WI38 (cell line): Measurements from ENCODE around the gene RGSL1.

Experiments
- H3K4me3 ChIP-seq: 2 replicates; pipeline ENCODE4 v1.5.1; 2011; ENCODE audit warnings: low read depth, mild to moderate bottlenecking, control low read depth, low read length
- TF ChIP-seq, protein P1 (sequence below): IDR thresholded peaks from 2 replicates; pipeline ENCODE4 v1.5.1; 2012; ENCODE audit warnings: low read depth, mild to moderate bottlenecking, control low read depth, low read length

RGSL1 gene

DNA sequence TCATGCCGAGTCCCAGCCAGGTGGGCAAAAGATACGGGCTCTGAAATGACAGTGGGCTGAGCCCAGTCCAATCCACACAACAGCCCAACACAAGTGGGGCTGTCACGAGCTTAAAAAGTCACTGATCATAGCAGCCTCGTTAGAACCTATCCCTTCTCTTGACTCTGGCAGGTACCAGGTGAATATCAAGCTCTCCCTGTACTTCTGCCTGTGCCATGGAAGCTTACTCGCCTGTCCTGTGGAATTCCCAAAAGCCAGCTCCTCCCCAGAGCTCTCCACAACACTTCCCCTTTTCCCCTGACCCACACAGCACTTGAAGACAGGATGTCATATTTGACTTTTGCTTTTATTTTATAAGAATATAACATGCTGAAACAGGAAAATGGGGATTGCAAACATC is 148.3 kb downstream of the RGSL1 start:
- TF ChIP-seq, protein P1, sequence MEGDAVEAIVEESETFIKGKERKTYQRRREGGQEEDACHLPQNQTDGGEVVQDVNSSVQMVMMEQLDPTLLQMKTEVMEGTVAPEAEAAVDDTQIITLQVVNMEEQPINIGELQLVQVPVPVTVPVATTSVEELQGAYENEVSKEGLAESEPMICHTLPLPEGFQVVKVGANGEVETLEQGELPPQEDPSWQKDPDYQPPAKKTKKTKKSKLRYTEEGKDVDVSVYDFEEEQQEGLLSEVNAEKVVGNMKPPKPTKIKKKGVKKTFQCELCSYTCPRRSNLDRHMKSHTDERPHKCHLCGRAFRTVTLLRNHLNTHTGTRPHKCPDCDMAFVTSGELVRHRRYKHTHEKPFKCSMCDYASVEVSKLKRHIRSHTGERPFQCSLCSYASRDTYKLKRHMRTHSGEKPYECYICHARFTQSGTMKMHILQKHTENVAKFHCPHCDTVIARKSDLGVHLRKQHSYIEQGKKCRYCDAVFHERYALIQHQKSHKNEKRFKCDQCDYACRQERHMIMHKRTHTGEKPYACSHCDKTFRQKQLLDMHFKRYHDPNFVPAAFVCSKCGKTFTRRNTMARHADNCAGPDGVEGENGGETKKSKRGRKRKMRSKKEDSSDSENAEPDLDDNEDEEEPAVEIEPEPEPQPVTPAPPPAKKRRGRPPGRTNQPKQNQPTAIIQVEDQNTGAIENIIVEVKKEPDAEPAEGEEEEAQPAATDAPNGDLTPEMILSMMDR, result no peak
- H3K4me3 ChIP-seq, result no peak overlapping the region

DNA sequence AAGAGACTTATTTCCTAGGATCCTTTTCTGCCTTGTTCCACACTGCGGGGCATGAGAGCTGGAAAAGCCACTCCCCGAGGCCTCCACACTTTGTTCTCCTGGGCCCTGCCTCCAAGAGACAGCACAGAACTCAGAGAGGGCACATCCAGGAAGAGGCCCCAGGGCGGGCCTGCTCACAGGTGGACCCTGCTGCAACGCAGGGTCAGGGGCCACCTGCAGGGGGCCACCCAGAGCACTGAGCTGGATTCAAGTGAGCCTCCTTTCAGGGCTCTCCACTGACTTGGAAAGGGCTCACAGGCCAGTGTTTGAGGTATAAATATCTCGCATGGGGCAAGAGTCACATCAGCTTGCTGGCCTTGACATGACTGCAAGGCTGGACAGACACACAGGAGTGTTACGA is 149.4 kb downstream of the RGSL1 start:
- no peak overlapping the region for H3K4me3 ChIP-seq
- TF ChIP-seq, protein P1, result peak; percentile 37; the same call in 1 of the 2 replicates

DNA sequence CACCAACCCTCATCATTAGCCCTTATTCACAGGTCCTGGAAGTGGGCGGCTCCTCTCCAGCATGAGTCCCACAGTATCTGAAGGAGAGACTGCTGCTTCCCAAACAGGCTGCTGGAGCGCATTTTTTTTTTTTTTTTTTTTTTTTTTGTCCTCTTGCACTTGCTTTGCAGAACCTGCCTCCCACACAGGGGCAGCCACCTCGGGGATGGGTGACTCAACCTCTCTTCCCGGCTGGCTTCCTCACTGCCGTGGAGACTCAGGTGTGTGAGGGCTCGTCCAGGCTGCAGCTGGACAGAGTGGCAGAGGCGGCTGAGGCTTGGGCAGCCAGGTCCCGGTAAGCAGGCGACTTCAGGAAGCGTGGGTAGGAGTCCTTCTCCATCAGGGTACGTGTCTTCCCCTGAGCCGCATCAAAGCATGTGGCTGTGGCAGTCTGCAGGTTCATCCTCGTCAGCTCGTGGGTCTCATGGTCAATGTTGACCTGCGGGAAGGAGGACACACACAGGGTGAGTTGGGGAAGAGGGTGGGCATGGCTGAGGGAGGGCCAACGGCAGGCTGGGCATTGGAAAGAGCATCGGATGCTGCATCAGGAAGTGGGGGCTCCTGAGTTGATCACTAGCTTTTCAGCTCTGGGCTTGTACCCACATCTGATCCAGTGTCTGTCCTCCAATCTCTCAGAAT is 150.2 kb downstream of the RGSL1 start:
- TF ChIP-seq, protein P1, result no peak

DNA sequence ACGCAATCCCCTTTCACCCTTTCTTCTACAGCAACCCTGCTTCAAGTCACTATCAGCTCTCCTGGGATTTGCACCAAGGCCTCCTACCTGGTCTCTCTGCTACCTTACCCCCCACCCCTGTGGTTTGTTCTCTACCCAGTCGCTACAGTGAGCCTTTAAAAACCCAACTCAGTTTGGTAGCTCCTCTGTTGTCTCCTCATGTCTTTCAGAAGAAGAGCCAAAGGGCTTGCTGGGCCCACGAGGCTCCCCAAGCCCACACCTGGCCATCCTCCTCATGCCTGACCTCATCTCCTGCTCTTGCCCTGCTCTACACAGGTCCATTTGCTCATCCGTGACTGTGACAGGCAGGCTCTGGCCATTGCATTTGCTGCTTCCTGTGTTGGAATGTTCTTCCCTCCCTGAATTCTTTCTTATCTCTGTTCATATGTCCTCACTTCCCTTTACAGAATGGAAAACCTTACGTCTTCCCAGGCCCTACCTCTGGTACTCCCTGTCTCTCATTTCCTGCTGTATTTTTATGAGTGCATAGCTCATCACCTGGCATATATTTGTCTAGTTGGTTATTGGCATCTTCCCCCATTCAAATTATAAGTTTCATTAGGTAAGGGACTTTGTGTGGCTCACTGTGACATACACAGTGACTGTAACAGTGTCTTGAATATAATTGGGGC is 150.9 kb downstream of the RGSL1 start:
- TF ChIP-seq, protein P1, result no peak
- no peak overlapping the region for H3K4me3 ChIP-seq

More for the DNA sequence above, 150.2 kb downstream of the RGSL1 start:
- H3K4me3 ChIP-seq, result no peak overlapping the region

DNA sequence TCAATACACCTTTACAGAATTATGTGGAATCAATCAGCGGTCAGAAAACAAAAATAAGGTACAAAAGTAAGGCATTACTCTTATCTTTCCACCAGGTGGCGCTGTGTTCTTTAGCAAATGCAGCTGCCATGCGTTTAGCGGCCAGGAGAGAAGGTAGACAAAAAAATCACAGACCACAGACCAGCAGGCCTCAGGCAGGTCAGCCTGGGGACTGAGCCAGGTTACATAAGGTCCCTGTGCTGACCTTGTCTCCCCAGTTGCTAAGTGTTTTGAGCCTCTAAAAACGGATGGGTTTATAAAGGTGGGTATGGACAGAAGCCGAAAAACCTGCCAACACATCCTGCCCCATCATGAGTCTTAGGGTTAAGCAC is 151.5 kb downstream of the RGSL1 start:
- TF ChIP-seq, protein P1, result peak; percentile 62
- no peak overlapping the region for H3K4me3 ChIP-seq

DNA sequence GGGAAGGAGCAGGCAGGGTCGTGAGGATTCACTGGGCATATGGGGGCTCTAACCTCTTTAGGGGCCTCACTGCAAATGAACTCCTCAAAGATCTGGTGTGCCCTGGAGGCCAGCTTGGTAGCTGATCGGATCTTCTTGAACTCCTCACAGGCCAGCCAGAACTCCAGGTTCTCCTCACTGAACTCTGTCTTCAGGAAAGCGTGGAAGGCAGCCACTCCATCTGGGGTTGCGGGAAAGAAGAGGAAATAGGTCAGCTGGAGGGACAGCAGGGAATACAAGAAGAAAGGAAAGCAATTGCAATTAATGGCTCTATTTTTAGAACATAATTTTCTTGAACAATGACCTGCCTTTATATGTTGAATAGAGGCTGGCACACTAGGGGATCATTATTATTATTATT is 152.0 kb downstream of the RGSL1 start:
- no peak overlapping the region for H3K4me3 ChIP-seq
- TF ChIP-seq, protein P1, result no peak

DNA sequence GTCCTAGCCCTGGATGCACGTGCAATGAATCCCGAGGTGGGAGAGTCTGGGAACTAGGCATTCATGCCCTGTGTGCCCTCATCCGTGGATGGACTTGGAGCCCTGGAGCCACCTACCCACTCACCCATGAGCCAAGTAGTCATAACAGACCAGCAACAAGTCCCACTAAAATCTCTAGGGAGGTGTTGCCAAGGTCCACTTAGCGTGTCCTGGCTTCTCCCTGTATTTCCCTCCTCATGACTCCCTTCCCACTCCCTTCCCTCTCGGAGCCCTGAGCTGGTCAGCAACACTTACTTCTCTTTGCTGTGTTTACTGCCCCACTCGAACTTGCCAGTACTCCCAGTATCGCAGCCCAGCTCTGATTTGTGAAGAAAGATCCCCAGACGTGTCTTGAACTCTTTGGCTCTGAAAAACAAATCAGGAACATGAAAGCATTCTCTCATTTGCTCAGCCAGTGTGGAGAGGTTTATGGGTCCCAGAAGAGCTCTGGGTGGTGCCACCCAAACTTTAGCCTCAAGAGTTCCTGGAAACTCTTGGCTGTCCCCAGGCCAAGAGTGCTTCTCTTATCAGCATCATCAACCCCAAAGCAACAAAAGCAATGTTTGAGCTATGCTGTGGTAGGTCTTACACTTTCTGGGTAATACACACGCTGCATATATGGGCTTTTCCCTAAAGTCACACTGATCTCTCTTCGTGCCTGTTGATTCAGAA is 153.1 kb downstream of the RGSL1 start:
- no peak overlapping the region for H3K4me3 ChIP-seq

More for the DNA sequence above, 153.1 kb downstream of the RGSL1 start:
- TF ChIP-seq, protein P1, result no peak
